Measurements from ENCODE around the gene JADE3.

JADE3 gene

DNA sequence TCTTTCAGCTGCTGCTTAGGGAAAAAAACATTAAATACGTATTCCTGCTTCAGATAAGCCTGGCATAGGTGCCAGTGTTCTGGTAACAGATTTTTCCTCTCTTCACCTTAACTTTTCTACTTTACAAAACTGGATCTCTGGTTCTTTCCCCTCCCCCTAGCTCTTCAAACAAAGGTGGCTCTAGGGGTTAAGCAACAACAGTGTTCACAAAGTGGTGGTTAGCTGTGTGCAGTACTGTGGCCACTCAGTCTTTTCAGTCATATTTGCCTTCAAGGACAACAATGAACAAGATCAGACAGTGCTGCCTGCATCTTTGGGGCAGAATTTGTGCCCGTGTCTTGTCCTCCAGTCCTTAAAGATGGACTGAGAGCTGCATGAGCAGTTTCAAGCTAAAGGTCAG, 151.0 kb downstream of the JADE3 start:
- no peak for DNase-seq (ENCODE audit: low read depth in 1 of 2, low spot score in 1 of 2)
- no peak overlapping the region for H3K27ac ChIP-seq (replicated peaks)
- TF ChIP-seq, protein P1, sequence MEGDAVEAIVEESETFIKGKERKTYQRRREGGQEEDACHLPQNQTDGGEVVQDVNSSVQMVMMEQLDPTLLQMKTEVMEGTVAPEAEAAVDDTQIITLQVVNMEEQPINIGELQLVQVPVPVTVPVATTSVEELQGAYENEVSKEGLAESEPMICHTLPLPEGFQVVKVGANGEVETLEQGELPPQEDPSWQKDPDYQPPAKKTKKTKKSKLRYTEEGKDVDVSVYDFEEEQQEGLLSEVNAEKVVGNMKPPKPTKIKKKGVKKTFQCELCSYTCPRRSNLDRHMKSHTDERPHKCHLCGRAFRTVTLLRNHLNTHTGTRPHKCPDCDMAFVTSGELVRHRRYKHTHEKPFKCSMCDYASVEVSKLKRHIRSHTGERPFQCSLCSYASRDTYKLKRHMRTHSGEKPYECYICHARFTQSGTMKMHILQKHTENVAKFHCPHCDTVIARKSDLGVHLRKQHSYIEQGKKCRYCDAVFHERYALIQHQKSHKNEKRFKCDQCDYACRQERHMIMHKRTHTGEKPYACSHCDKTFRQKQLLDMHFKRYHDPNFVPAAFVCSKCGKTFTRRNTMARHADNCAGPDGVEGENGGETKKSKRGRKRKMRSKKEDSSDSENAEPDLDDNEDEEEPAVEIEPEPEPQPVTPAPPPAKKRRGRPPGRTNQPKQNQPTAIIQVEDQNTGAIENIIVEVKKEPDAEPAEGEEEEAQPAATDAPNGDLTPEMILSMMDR (IDR thresholded peaks at IDR 0.05; ENCODE audit: insufficient read depth, low read length), result no peak
- no peak for TF ChIP-seq SPI1 (IDR thresholded peaks at IDR 0.05; ENCODE audit: borderline replicate concordance, low read depth)
- TF ChIP-seq POLR2AphosphoS5 (IDR thresholded peaks at IDR 0.05; ENCODE audit: low read depth), result no peak
- TF ChIP-seq, protein P2, sequence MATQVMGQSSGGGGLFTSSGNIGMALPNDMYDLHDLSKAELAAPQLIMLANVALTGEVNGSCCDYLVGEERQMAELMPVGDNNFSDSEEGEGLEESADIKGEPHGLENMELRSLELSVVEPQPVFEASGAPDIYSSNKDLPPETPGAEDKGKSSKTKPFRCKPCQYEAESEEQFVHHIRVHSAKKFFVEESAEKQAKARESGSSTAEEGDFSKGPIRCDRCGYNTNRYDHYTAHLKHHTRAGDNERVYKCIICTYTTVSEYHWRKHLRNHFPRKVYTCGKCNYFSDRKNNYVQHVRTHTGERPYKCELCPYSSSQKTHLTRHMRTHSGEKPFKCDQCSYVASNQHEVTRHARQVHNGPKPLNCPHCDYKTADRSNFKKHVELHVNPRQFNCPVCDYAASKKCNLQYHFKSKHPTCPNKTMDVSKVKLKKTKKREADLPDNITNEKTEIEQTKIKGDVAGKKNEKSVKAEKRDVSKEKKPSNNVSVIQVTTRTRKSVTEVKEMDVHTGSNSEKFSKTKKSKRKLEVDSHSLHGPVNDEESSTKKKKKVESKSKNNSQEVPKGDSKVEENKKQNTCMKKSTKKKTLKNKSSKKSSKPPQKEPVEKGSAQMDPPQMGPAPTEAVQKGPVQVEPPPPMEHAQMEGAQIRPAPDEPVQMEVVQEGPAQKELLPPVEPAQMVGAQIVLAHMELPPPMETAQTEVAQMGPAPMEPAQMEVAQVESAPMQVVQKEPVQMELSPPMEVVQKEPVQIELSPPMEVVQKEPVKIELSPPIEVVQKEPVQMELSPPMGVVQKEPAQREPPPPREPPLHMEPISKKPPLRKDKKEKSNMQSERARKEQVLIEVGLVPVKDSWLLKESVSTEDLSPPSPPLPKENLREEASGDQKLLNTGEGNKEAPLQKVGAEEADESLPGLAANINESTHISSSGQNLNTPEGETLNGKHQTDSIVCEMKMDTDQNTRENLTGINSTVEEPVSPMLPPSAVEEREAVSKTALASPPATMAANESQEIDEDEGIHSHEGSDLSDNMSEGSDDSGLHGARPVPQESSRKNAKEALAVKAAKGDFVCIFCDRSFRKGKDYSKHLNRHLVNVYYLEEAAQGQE (IDR thresholded peaks at IDR 0.05; ENCODE audit: insufficient replicate concordance, low read depth), result no peak
- no peak for TF ChIP-seq GABPA (IDR thresholded peaks at IDR 0.05; ENCODE audit: low read depth)
- H3K4me3 ChIP-seq (replicated peaks; ENCODE audit: insufficient read depth, low read length), result no peak overlapping the region
- no peaks in the 10 kb centered on the region for H3K27me3 ChIP-seq (ENCODE audit: insufficient read depth, poor library complexity, severe bottlenecking)

DNA sequence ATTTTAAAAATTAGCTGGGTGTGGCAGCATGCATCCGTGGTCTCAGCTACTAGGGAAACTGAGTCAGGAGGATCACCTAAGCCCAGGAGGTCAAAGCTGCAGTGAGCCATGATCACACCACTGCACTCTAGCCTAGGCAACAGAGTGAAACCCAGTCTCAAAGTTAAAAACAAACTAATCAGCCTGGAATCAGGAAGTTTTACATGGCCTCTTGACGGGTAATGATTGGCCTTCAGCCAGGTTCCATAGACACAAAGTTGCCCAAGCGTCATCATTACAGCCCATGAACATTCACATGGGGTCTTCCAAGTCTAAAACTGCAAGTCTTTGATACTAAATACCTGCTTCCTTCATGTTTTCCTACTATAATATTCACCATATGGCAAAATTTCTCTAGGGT, 156.0 kb downstream of the JADE3 start:
- TF ChIP-seq GABPA (IDR thresholded peaks at IDR 0.05; ENCODE audit: low read depth), result no peak
- TF ChIP-seq, protein P2 (IDR thresholded peaks at IDR 0.05; ENCODE audit: insufficient replicate concordance, low read depth), result no peak
- TF ChIP-seq, protein P1 (IDR thresholded peaks at IDR 0.05; ENCODE audit: insufficient read depth, low read length), result no peak
- no peak for TF ChIP-seq SPI1 (IDR thresholded peaks at IDR 0.05; ENCODE audit: borderline replicate concordance, low read depth)
- no peak for TF ChIP-seq POLR2AphosphoS5 (IDR thresholded peaks at IDR 0.05; ENCODE audit: low read depth)
- H3K27ac ChIP-seq (replicated peaks), result no peak overlapping the region
- no peak for DNase-seq (ENCODE audit: low read depth in 1 of 2, low spot score in 1 of 2)
- no peak overlapping the region for H3K4me3 ChIP-seq (replicated peaks; ENCODE audit: insufficient read depth, low read length)
- H3K27me3 ChIP-seq (ENCODE audit: insufficient read depth, poor library complexity, severe bottlenecking), result no peaks in the 10 kb centered on the region

DNA sequence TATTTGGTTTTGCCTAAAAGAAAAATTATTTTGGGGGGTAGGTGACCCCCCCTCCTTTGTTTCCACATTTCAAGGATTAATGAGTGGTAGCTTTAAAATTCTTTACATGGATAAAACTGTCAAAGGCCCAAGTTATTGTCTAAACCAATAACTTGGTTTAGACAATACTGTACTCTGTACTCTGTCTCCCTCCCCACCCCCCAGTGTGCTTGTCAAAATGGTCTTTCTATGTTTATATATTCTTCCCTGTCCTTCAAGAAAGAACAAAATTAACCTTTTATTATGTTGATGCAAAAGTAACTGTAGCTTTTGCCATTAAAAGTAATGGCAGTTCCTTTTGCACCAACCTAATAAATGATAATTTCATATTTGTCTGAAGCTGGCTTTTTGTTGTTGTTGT, 156.5 kb downstream of the JADE3 start:
- Histone ChIP-seq H3K27ac (replicated peaks) (no peak overlapping the region), H3K27me3 (ENCODE audit: insufficient read depth, poor library complexity, severe bottlenecking) (no peaks in the 10 kb centered on the region), H3K4me3 (replicated peaks; ENCODE audit: insufficient read depth, low read length) (no peak overlapping the region)
- no peak for TF ChIP-seq POLR2AphosphoS5 (IDR thresholded peaks at IDR 0.05; ENCODE audit: low read depth)
- TF ChIP-seq, protein P2 (IDR thresholded peaks at IDR 0.05; ENCODE audit: insufficient replicate concordance, low read depth), result no peak
- TF ChIP-seq GABPA (IDR thresholded peaks at IDR 0.05; ENCODE audit: low read depth), result no peak
- TF ChIP-seq, protein P1 (IDR thresholded peaks at IDR 0.05; ENCODE audit: insufficient read depth, low read length), result no peak
- TF ChIP-seq SPI1 (IDR thresholded peaks at IDR 0.05; ENCODE audit: borderline replicate concordance, low read depth), result no peak
- no peak for DNase-seq (ENCODE audit: low read depth in 1 of 2, low spot score in 1 of 2)
